Left ventricle myocardium superior (tissue), 1 donor: Measurements from ENCODE around the gene SLC9A1. TPM values are rescaled to one million over a fixed set of nuclear protein-coding genes. Genes with fewer than 3 reads are reported as not detected.
A peak's percentile ranks its signal among the peaks of the same experiment; 100 is the strongest.
"Not testable (repeated sequence)": the region's sequence is repeated elsewhere in the genome, so short reads cannot be mapped to it uniquely, and the experiment has no call there.

Experiments
- ATAC-seq: fragments of 200-7000 bp; cut with Tn5 transposase; one replicate; pipeline ENCODE4 v1.9.1; 2020; ENCODE audit warnings: mild to moderate bottlenecking, moderate library complexity
- DNase-seq: peaks from one replicate; pipeline ENCODE4 v3.0.0-alpha.2; 2020
- intact Hi-C: fragments of 100-400 bp; cut with micrococcal nuclease; formaldehyde crosslinking; loops from one replicate; pipeline ENCODE4 v1.11.0; 2022
- total RNA-seq: library from RNA; stranded (reverse); fragmentation: NEBNext Ultra II Directional; extraction: Animal tissue kit (Norgen Biotek cat#: 25700); gene quantifications from one replicate; pipeline ENCODE4 v1.2.1, GENCODE V29; 2021
- donor health status: DM: no; HTN: yes; CAD: no; lungs with severe emphysema.

Gene SLC9A1
- total RNA-seq, 1 donor from 2014 or later: 23.1 TPM

GRCh38 chr1:27137544-27138075, 17.3 kb downstream of the SLC9A1 start:
- ATAC-seq: peak; percentile 54
- DNase-seq: peak; percentile 64
- intact Hi-C loops: no loop called here

- DNase-seq (peak; percentile 74), ATAC-seq (peak; percentile 16)
- intact Hi-C loops: no loop called here
Measured at GRCh38 chr1:27136998-27137542, 17.9 kb downstream of the SLC9A1 start.

GRCh38 chr1:27136236-27136551, 18.7 kb downstream of the SLC9A1 start:
- no peak for DNase-seq
- no peak for ATAC-seq
- intact Hi-C loops: no loop called here

- no peak for ATAC-seq
- intact Hi-C loops: no loop called here
- no peak for DNase-seq
Measured at GRCh38 chr1:27135541-27136235, 19.2 kb downstream of the SLC9A1 start.

- ATAC-seq (no peak), DNase-seq (no peak)
- intact Hi-C loops: no loop called here
Measured at GRCh38 chr1:27133991-27134390, 20.9 kb downstream of the SLC9A1 start.

GRCh38 chr1:27133158-27133557, 21.8 kb downstream of the SLC9A1 start:
- ATAC-seq (no peak), DNase-seq (no peak)
- intact Hi-C loops: no loop called here

- ATAC-seq: peak; percentile 61
- intact Hi-C loops: no loop called here
- peak; percentile 52 for DNase-seq
Measured at GRCh38 chr1:27132624-27133023, 22.3 kb downstream of the SLC9A1 start.

- ATAC-seq (no peak), DNase-seq (no peak)
- intact Hi-C loops: no loop called here
Measured at GRCh38 chr1:27132147-27132546, 22.8 kb downstream of the SLC9A1 start.

GRCh38 chr1:27130798-27131197, 24.1 kb downstream of the SLC9A1 start:
- ATAC-seq (peak; percentile 93), DNase-seq (peak; percentile 85)
- intact Hi-C loops: no loop called here

GRCh38 chr1:27129225-27129624, 25.7 kb downstream of the SLC9A1 start:
- no peak for DNase-seq
- intact Hi-C loops: no loop called here
- ATAC-seq: no peak

GRCh38 chr1:27127419-27127818, 27.5 kb downstream of the SLC9A1 start:
- ATAC-seq: no peak
- no peak for DNase-seq
- intact Hi-C loops: no loop called here

GRCh38 chr1:27126391-27126790, 28.5 kb downstream of the SLC9A1 start:
- intact Hi-C loops: no loop called here
- DNase-seq (no peak), ATAC-seq (no peak)

GRCh38 chr1:27125125-27125524, 29.8 kb downstream of the SLC9A1 start:
- ATAC-seq, DNase-seq, intact Hi-C loops: not testable (repeated sequence)

GRCh38 chr1:27124405-27124804, 30.5 kb downstream of the SLC9A1 start:
- ATAC-seq (no peak), DNase-seq (no peak)
- intact Hi-C loops: no loop called here

- ATAC-seq (peak; percentile 65), DNase-seq (no peak)
- intact Hi-C loops: no loop called here
Measured at GRCh38 chr1:27122652-27123051, 32.3 kb downstream of the SLC9A1 start.

- intact Hi-C loops: no loop called here
- DNase-seq (no peak), ATAC-seq (no peak)
Measured at GRCh38 chr1:27120854-27121253, 34.1 kb downstream of the SLC9A1 start.

GRCh38 chr1:27118440-27118689, 36.6 kb downstream of the SLC9A1 start:
- ATAC-seq (no peak), DNase-seq (peak; percentile 16)
- intact Hi-C loops: no loop called here

- DNase-seq (peak; percentile 12), ATAC-seq (no peak)
- intact Hi-C loops: no loop called here
Measured at GRCh38 chr1:27117733-27118439, 37.0 kb downstream of the SLC9A1 start.

GRCh38 chr1:27116697-27117096, 38.2 kb downstream of the SLC9A1 start:
- peak; percentile 13 for DNase-seq
- ATAC-seq: no peak
- intact Hi-C loops: no loop called here

GRCh38 chr1:27116232-27116631, 38.7 kb downstream of the SLC9A1 start:
- peak; percentile 70 for DNase-seq
- intact Hi-C loops: no loop called here
- no peak for ATAC-seq

GRCh38 chr1:27114546-27114945, 40.4 kb downstream of the SLC9A1 start:
- intact Hi-C loops: no loop called here
- no peak for ATAC-seq

More at GRCh38 chr1:27114546-27114945, 40.4 kb downstream of the SLC9A1 start:
- no peak for DNase-seq
